Measurements from ENCODE around the gene NRXN3. TPM values are rescaled to one million over a fixed set of nuclear protein-coding genes. Genes with fewer than 3 reads are reported as not detected.
A peak's percentile ranks its signal among the peaks of the same experiment; 100 is the strongest.

NRXN3 gene
- total and polyA plus RNA-seq, 4 donors = 21.9 to 73.4 (median 65.7) TPM

DNA sequence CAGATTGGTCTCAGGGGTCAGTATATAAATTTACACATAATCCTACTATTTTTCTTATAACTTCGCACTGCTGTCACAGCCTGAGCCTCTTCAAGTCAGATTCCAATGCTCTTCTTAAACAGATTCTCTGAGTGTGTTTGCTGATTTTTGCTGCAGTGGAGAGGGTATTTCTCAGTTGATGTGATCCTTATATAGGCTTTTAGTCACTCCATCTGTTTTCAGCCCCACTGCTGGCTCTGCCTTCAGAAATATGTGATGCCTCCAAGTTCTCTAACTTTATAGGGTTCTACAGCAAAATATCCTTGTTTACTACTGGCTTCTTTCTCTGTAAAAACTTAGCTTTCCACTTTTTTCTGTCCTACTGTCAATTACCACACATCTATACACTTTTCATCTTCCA is 702.7 kb downstream of the NRXN3 start:
- WGBS (ENCODE audit: insufficient coverage) = no CpG with 5 or more reads among the region's 1 CpG
- H3K27ac ChIP-seq (ENCODE audit: low read depth, low read length) = no peak overlapping the region
- H3K36me3 ChIP-seq (ENCODE audit: control insufficient read depth, insufficient read depth, low read length) = no peaks in the 10 kb centered on the region
- H3K27me3 ChIP-seq (ENCODE audit: control insufficient read depth, insufficient read depth, low read length) = no peaks in the 10 kb centered on the region
- no peak overlapping the region for H3K4me3 ChIP-seq (ENCODE audit: low read depth, low read length)
- DNase-seq (ENCODE audit: low read depth in 4 of 6, low spot score in 6 of 6) = peak in 1 of 6 donors; percentile 44
- no peaks in the 10 kb centered on the region for H3K4me1 ChIP-seq (ENCODE audit: control insufficient read depth, insufficient read depth, low read length)
- no peaks in the 10 kb centered on the region for H3K9me3 ChIP-seq (ENCODE audit: control insufficient read depth, insufficient read depth, low read length)

DNA sequence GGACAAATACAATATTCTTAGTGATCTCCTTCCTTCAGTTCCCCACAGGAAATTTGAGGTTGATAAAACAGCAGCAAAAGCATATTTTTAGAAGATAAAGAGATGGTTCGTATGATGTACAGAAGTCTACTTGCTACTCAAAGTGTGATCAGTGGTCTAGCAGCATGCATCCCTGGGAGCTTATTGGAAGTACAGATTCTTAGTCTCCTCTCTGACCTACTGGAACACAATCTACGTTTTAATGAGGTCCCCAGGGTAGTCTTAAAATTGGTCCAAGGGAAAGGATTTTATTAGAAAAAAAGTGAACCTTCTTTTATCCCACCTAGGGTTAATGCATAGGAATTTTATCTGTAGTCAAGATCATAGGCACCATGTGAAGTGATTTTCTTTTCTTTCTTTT is 703.4 kb downstream of the NRXN3 start:
- Histone ChIP-seq H3K27me3 (ENCODE audit: control insufficient read depth, insufficient read depth, low read length) (no peaks in the 10 kb centered on the region), H3K27ac (ENCODE audit: low read depth, low read length) (no peak overlapping the region), H3K36me3 (ENCODE audit: control insufficient read depth, insufficient read depth, low read length) (no peaks in the 10 kb centered on the region), H3K9me3 (ENCODE audit: control insufficient read depth, insufficient read depth, low read length) (no peaks in the 10 kb centered on the region), H3K4me3 (ENCODE audit: low read depth, low read length) (no peak overlapping the region), H3K4me1 (ENCODE audit: control insufficient read depth, insufficient read depth, low read length) (no peaks in the 10 kb centered on the region)
- DNase-seq (ENCODE audit: low read depth in 4 of 6, low spot score in 6 of 6) = peak in 1 of 6 donors; percentile 8
- WGBS (ENCODE audit: insufficient coverage) = 100% methylated on average over 1 of the region's 2 CpGs

DNA sequence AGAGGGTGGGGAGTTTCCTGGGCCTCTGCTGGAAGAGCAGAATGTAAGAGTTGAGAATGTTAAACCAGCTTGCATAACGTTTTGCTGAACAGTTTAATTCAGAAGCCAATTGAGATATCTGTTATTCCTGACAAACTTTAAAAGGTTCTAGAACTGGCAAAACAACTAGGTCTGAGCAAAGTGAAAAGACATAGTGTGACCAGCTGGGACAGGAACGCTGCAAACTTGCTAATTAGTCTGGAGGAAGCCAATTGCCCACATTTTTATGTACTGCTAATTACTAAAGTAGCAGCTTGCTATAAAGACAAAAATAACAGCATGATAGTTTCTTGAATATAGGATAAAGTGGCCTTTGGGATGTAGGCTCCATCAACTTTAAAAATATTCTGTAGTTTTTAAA is 704.9 kb downstream of the NRXN3 start:
- H3K4me1 ChIP-seq (ENCODE audit: control insufficient read depth, insufficient read depth, low read length) = no peaks in the 10 kb centered on the region
- H3K27ac ChIP-seq (ENCODE audit: low read depth, low read length) = no peak overlapping the region
- no peaks in the 10 kb centered on the region for H3K9me3 ChIP-seq (ENCODE audit: control insufficient read depth, insufficient read depth, low read length)
- no peaks in the 10 kb centered on the region for H3K27me3 ChIP-seq (ENCODE audit: control insufficient read depth, insufficient read depth, low read length)
- WGBS (ENCODE audit: insufficient coverage) = 17% methylated on average over 1 of the region's 2 CpGs
- DNase-seq (ENCODE audit: low read depth in 4 of 6, low spot score in 6 of 6) = peak in 2 of 6 donors; percentile 55 to 81
- H3K36me3 ChIP-seq (ENCODE audit: control insufficient read depth, insufficient read depth, low read length) = no peaks in the 10 kb centered on the region
- no peak overlapping the region for H3K4me3 ChIP-seq (ENCODE audit: low read depth, low read length)

DNA sequence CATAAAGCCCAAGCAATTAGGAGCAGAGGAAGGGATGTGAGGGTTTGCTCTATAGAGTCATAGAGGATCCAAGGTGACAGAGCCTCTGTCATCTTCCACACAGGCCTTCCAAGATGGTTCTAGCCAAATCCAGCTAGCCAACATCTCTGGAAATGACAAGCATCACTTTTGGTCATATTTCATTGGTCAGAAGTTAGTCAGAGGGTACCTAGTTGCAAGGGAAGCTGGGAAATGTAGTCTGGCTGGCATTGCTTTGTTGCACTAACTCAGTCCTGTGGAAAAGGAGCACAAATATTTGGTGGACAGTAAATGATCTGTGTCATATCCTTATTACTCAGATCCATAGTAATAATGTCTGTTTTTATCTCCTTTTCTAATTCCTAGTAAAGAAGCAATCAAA is 715.7 kb downstream of the NRXN3 start:
- Histone ChIP-seq H3K27ac (ENCODE audit: low read depth, low read length) (no peak overlapping the region), H3K4me1 (ENCODE audit: control insufficient read depth, insufficient read depth, low read length) (no peaks in the 10 kb centered on the region), H3K27me3 (ENCODE audit: control insufficient read depth, insufficient read depth, low read length) (no peaks in the 10 kb centered on the region), H3K4me3 (ENCODE audit: low read depth, low read length) (no peak overlapping the region), H3K9me3 (ENCODE audit: control insufficient read depth, insufficient read depth, low read length) (peaks cover 4% of the 10 kb centered on the region), H3K36me3 (ENCODE audit: control insufficient read depth, insufficient read depth, low read length) (no peaks in the 10 kb centered on the region)
- no peak for DNase-seq (ENCODE audit: low read depth in 4 of 6, low spot score in 6 of 6)

DNA sequence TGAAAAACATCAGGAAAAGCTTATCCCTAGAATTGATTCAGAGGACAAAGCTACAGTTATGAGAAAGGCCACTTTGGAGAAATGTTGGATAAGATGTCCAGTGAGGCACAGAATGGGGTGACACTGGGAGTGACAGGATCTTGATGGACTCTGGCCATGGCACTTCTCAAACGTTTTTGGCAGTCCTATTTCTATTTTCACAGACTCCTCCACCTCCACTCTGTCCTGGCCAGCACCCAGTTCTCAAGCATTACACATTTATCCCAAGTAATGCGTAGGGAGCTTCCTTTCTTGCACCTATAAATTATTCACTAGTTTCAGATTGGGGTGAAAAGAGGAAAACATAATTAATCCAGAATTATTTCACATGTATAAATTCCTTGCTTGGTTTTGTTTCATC is 727.3 kb downstream of the NRXN3 start:
- Histone ChIP-seq H3K9me3 (ENCODE audit: control insufficient read depth, insufficient read depth, low read length) (peaks cover 1% of the 10 kb centered on the region), H3K27ac (ENCODE audit: low read depth, low read length) (no peak overlapping the region), H3K4me3 (ENCODE audit: low read depth, low read length) (no peak overlapping the region), H3K4me1 (ENCODE audit: control insufficient read depth, insufficient read depth, low read length) (no peaks in the 10 kb centered on the region), H3K27me3 (ENCODE audit: control insufficient read depth, insufficient read depth, low read length) (no peaks in the 10 kb centered on the region), H3K36me3 (ENCODE audit: control insufficient read depth, insufficient read depth, low read length) (no peaks in the 10 kb centered on the region)
- no CpG with 5 or more reads among the region's 2 CpGs for WGBS (ENCODE audit: insufficient coverage)
- DNase-seq (ENCODE audit: low read depth in 4 of 6, low spot score in 6 of 6) = no peak

DNA sequence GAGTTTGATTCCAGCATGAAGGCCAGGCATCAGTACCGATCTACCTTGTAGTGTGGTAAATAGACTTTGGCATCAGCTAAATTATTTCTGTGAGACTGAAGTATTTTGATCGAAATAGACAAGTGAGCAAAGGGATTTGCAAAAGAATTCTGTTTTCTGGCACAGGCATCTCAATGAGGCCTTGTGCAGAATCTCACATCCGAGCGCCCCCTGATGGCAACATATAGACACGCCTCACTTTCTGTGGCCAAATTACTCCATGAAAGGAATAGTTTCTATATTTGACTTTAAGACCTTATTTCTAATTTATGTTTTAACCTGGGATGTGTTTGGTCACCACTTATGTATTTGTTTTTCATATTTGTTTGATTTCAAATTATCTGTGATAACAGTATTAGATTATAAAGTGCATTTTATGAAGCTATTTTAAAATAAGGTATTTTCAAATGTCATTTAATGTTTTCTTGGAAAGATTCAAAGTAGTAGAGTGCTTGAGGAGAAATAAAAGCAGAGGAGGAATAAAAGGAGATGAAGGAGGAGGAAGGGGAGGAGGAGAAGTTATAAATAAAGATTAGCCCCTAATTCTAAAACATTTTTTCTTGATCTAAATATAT is 731.9 kb downstream of the NRXN3 start:
- 8% methylated on average over 4 of the region's 5 CpGs for WGBS (ENCODE audit: insufficient coverage)
- DNase-seq (ENCODE audit: low read depth in 4 of 6, low spot score in 6 of 6) = peak; percentile 12 to 90 (median 48)
- Histone ChIP-seq H3K4me3 (ENCODE audit: low read depth, low read length) (no peak overlapping the region), H3K27ac (ENCODE audit: low read depth, low read length) (no peak overlapping the region), H3K9me3 (ENCODE audit: control insufficient read depth, insufficient read depth, low read length) (no peaks in the 10 kb centered on the region), H3K36me3 (ENCODE audit: control insufficient read depth, insufficient read depth, low read length) (no peaks in the 10 kb centered on the region), H3K27me3 (ENCODE audit: control insufficient read depth, insufficient read depth, low read length) (no peaks in the 10 kb centered on the region), H3K4me1 (ENCODE audit: control insufficient read depth, insufficient read depth, low read length) (no peaks in the 10 kb centered on the region)

DNA sequence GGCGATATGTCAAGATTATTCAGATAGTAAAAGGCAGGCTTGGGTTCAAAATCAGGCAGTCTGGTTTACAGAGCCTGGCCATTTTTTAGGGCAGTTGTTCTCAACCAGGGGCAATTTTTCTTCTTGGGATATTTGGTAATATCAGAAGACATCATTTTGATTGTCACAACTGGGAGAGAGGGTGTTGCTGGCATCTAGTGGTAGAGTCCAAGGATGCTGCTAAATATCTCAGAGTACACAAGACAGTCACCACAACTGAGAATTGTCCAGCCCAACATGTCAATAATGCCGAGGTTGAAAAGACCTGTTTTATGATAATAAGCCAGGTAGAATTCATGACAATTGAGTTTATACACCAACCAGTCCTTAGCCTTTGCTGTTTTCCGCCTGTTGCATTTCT is 733.9 kb downstream of the NRXN3 start:
- Histone ChIP-seq H3K27ac (ENCODE audit: low read depth, low read length) (no peak overlapping the region), H3K4me3 (ENCODE audit: low read depth, low read length) (no peak overlapping the region), H3K9me3 (ENCODE audit: control insufficient read depth, insufficient read depth, low read length) (no peaks in the 10 kb centered on the region), H3K27me3 (ENCODE audit: control insufficient read depth, insufficient read depth, low read length) (no peaks in the 10 kb centered on the region), H3K4me1 (ENCODE audit: control insufficient read depth, insufficient read depth, low read length) (no peaks in the 10 kb centered on the region), H3K36me3 (ENCODE audit: control insufficient read depth, insufficient read depth, low read length) (no peaks in the 10 kb centered on the region)
- no CpG with 5 or more reads among the region's 3 CpGs for WGBS (ENCODE audit: insufficient coverage)
- peak in 3 of 6 donors; percentile 9 to 43 (median 13) for DNase-seq (ENCODE audit: low read depth in 4 of 6, low spot score in 6 of 6)

DNA sequence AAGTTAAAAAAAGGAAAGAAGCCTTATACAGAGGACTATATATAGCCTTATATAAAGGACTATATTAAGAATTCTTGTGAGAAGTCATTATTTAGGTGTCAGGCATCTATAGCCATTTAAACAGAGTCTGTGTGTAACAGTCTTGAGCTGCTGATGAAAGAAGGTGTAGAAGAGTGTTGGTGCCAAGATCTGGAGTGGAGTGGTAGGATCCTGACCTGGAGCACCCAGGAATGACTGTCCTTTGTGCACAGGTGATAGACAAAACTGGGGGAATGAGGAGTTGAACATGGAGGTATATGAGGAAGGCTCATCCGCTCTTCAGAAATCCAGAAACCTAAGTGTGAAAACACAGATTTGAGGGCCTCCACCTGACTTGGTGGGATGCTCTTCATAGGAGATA is 747.3 kb downstream of the NRXN3 start:
- Histone ChIP-seq H3K4me1 (ENCODE audit: control insufficient read depth, insufficient read depth, low read length) (no peaks in the 10 kb centered on the region), H3K27me3 (ENCODE audit: control insufficient read depth, insufficient read depth, low read length) (no peaks in the 10 kb centered on the region), H3K9me3 (ENCODE audit: control insufficient read depth, insufficient read depth, low read length) (no peaks in the 10 kb centered on the region), H3K27ac (ENCODE audit: low read depth, low read length) (no peak overlapping the region), H3K4me3 (ENCODE audit: low read depth, low read length) (no peak overlapping the region), H3K36me3 (ENCODE audit: control insufficient read depth, insufficient read depth, low read length) (no peaks in the 10 kb centered on the region)
- no CpG with 5 or more reads among the region's 1 CpG for WGBS (ENCODE audit: insufficient coverage)
- DNase-seq (ENCODE audit: low read depth in 4 of 6, low spot score in 6 of 6) = no peak

DNA sequence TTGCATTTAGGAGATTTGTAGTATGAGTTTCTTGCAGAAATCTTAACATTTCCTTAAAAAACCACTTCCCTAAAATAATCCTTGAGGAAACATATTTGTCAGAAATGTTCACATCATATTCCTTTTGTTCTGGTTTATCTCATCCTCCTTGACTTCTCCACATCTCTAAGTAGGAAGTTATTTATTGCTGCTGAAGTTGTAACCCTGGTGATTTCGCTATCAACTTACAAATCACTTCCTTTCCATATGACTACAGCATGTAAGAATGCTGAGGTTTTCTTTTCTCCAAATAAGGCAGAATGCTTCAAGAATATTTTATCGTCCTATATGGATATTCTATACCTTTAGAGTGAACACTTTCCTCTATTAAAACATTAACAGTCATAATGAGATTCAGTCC is 751.7 kb downstream of the NRXN3 start:
- no peak overlapping the region for H3K27ac ChIP-seq (ENCODE audit: low read depth, low read length)
- H3K36me3 ChIP-seq (ENCODE audit: control insufficient read depth, insufficient read depth, low read length) = no peaks in the 10 kb centered on the region
- DNase-seq (ENCODE audit: low read depth in 4 of 6, low spot score in 6 of 6) = no peak
- H3K27me3 ChIP-seq (ENCODE audit: control insufficient read depth, insufficient read depth, low read length) = no peaks in the 10 kb centered on the region
- no peaks in the 10 kb centered on the region for H3K9me3 ChIP-seq (ENCODE audit: control insufficient read depth, insufficient read depth, low read length)
- no peaks in the 10 kb centered on the region for H3K4me1 ChIP-seq (ENCODE audit: control insufficient read depth, insufficient read depth, low read length)
- no CpG with 5 or more reads among the region's 2 CpGs for whole genome bisulfite sequencing (ENCODE audit: insufficient coverage)
- H3K4me3 ChIP-seq (ENCODE audit: low read depth, low read length) = no peak overlapping the region

DNA sequence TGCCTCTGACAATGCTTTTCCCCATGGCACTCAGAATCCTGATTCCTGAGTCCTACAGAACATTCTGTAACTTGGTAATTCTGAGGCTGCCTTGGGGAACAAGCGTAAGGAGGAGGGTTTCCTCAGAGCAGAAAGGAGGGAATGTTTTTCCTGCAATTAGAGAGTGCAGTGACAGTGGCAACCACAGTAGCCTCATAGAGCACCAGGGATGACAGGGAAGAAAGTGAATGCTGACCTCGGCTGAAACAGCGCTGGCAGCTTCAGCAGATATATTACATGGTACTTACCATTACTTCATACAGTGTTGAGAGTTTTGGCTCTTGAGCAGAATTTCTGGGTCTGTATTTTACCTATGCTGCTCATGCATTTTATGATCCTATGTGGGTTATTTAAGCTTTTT is 757.1 kb downstream of the NRXN3 start:
- no peak for DNase-seq (ENCODE audit: low read depth in 4 of 6, low spot score in 6 of 6)
- WGBS (ENCODE audit: insufficient coverage) = 89% methylated on average over 1 of the region's 3 CpGs
- Histone ChIP-seq H3K27me3 (ENCODE audit: control insufficient read depth, insufficient read depth, low read length) (no peaks in the 10 kb centered on the region), H3K9me3 (ENCODE audit: control insufficient read depth, insufficient read depth, low read length) (no peaks in the 10 kb centered on the region), H3K27ac (ENCODE audit: low read depth, low read length) (no peak overlapping the region), H3K36me3 (ENCODE audit: control insufficient read depth, insufficient read depth, low read length) (no peaks in the 10 kb centered on the region), H3K4me3 (ENCODE audit: low read depth, low read length) (no peak overlapping the region), H3K4me1 (ENCODE audit: control insufficient read depth, insufficient read depth, low read length) (no peaks in the 10 kb centered on the region)
